GM10248 (cell line): ENCODE data around the gene ARL15.

Source experiments
- CTCF ChIA-PET: fragments of 300-600 bp; sonication (Branson Sonifier 250); formaldehyde crosslinking; extraction: SDS; loops from one replicate; lab custom pipeline; 2021; ENCODE audit warnings: antibody characterized with exemption; lab: Yijun Ruan, JAX
- POLR2A ChIA-PET: fragments of 350-650 bp; sonication (Branson Sonifier 250); formaldehyde crosslinking; extraction: SDS; loops from one replicate; lab custom pipeline; 2020; ENCODE audit warnings: antibody characterized with exemption; lab: Yijun Ruan, JAX
- DNase-seq: peaks from one replicate; pipeline ENCODE4 v3.0.0; 2012; ENCODE audit errors: extremely low spot score
- TF ChIP-seq, protein P1 (sequence below): IDR thresholded peaks from 2 replicates; pipeline ENCODE4 v1.5.1; 2012; ENCODE audit warnings: mild to moderate bottlenecking, low read depth; ENCODE audit errors: extremely low read depth, missing control alignments, control extremely low read depth

The ARL15 gene

DNA sequence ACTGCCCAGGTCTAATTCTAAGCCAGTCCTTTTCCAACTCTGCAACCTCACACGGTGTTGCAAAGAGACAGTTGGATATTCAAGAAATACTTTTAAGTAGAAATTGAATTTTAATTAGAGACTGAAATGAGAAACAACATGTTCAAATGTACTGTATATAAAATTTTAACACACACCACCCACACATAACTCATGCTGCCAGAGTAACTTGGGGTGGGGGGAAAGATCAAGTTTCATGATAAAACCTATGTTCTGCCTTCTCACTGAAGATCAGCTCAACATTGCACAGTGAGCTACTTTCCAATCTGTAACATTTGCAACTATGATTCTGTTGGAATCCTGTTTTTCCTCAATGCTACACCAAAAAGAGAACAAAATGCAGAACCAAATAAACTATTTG, 17.5 kb downstream of the ARL15 start:
- POLR2A ChIA-PET = no interaction called here
- DNase-seq = no peak
- TF ChIP-seq, protein P1, sequence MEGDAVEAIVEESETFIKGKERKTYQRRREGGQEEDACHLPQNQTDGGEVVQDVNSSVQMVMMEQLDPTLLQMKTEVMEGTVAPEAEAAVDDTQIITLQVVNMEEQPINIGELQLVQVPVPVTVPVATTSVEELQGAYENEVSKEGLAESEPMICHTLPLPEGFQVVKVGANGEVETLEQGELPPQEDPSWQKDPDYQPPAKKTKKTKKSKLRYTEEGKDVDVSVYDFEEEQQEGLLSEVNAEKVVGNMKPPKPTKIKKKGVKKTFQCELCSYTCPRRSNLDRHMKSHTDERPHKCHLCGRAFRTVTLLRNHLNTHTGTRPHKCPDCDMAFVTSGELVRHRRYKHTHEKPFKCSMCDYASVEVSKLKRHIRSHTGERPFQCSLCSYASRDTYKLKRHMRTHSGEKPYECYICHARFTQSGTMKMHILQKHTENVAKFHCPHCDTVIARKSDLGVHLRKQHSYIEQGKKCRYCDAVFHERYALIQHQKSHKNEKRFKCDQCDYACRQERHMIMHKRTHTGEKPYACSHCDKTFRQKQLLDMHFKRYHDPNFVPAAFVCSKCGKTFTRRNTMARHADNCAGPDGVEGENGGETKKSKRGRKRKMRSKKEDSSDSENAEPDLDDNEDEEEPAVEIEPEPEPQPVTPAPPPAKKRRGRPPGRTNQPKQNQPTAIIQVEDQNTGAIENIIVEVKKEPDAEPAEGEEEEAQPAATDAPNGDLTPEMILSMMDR = no peak
- CTCF ChIA-PET = interaction anchor here (1.2 kb wide), 1 partner anchor 9 kb away, joined by 3 read pairs; no protein-coding TSS in a partner anchor

DNA sequence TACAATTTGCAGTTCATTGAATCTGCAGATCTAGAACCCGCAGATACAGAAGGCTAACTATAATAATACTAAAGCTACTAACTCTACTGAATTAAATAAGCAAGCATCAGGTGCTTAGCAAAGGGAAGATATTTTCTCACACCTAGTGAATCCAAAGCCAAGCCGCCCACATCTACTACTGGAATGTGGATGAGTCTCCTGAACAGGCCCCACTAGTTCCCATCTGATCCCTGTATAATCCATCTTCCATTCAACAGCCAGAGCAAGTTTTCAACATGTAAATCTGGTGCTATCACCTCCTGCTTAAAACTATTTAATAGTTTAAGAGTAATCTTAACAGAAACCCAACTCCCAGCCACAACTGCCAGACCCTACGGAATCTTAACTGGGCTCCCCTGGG, 18.9 kb downstream of the ARL15 start:
- ChIA-PET POLR2A (no interaction called here), CTCF (interaction anchor here (0.8 to 1.3 kb wide), 2 partner anchors 14 to 18 kb away, joined by 3 to 4 read pairs; partner anchors contain the start of gene ARL15)
- TF ChIP-seq, protein P1 = no peak
- DNase-seq = no peak

DNA sequence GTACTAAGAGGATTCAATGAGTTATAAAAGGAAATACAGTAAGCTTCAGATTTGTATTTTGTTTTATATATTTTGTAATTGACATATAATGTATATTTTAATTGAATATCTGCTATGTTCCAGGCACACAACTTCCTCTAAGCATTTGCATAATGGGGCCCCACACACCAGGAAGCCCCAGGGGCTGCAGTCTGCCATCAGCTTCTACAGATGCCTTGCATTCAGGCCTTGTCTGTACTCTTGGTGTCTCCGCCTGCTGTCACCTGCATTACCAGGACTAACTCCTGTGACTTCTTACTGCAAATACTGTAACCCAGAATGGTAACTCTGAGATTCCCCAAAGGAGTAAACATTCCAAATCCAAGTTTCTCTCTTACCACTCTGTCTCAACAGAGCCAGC, 20.6 kb downstream of the ARL15 start:
- TF ChIP-seq, protein P1 = no peak
- POLR2A ChIA-PET = no interaction called here
- CTCF ChIA-PET = no interaction called here
- no peak for DNase-seq

DNA sequence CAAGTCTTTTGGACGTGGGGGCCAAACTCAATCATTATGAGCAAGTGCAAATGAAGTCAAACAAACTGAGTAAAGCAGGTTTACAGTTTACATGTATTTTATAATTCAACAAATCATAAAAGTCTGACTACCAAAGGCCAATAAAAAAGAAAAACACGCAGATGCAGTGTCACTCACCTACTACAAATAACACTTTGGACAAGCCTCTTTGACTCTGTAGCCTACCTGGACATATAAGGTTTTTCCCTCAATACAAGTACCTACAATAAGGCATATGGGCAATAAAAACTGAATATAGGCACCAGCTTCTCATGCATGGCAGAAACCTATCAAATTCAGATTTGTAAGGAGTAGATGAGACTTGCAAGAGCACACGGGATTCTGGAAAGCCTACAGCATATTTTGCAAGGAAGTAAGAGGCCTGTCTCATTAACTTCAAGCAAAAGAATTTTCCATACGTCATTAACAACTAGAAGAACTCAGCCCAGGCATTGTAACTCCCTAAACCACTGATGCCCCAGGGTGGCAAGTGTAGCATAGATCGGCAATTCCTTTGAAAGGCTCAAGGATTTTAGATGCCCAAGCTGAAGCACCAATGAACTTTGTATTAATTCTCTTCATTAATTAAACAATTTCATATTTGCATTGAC, 21.7 kb downstream of the ARL15 start:
- TF ChIP-seq, protein P1 = no peak
- ChIA-PET CTCF (interaction anchor here (0.6 to 1.2 kb wide), 2 partner anchors 12 to 23 kb away, joined by 3 read pairs; no protein-coding TSS in a partner anchor), POLR2A (interaction anchor here (1.0 kb wide), 1 partner anchor 22 kb away, joined by 3 read pairs; the partner anchor contains the start of gene ARL15)
- no peak for DNase-seq

DNA sequence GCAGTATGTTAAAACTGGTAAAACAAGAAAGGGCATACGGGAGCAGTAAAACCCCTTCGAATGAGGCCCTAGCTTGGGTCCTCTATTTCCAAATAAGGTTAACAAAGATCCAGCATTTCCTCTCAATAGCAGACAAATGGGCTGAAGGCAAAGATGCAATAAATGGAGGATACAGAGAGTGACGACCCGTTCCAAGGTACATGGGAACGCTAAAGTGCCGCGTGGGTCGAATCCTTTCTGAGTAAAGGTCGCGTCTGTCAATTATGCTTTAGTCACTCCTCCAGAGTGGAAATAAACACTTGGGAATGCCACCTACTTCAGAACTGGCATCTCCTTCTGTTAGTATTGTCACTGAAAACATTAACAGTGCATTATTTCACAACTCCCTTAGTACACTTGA, 24.7 kb downstream of the ARL15 start:
- CTCF ChIA-PET = no interaction called here
- POLR2A ChIA-PET = no interaction called here
- TF ChIP-seq, protein P1 = no peak
- DNase-seq = no peak

DNA sequence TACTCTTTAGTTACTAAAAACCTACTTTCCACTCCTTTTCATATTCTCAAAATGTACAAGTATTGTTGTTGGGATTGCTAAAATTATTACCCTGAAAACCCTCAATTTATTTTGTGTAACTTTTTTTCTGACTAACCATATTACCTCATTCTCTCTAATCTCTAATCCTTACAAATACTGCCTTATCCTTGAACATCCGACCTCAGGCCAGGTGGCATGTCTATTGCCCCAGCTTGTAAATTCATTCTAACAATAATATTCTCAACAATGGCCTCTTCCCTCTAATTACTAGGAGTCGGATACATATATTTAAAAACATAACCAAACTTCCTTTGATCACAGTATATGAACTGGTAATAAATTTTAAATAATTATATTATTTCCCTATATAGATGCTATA, 25.8 kb downstream of the ARL15 start:
- TF ChIP-seq, protein P1 = no peak
- ChIA-PET POLR2A (interaction anchor here (1.3 kb wide), 1 partner anchor 26 kb away, joined by 4 read pairs; the partner anchor contains the start of gene ARL15), CTCF (interaction anchor here (0.7 kb wide), 1 partner anchor 21 kb away, joined by 3 read pairs; no protein-coding TSS in a partner anchor)

More for the DNA sequence above, 25.8 kb downstream of the ARL15 start:
- DNase-seq = no peak
